Measurements from ENCODE around the gene AVP. TPM values are rescaled to one million over a fixed set of nuclear protein-coding genes. Genes with fewer than 3 reads are reported as not detected.

Gene AVP
- total and polyA plus RNA-seq, 2 donors from 2014 or later: 2.1 TPM; not detected in 1

DNA sequence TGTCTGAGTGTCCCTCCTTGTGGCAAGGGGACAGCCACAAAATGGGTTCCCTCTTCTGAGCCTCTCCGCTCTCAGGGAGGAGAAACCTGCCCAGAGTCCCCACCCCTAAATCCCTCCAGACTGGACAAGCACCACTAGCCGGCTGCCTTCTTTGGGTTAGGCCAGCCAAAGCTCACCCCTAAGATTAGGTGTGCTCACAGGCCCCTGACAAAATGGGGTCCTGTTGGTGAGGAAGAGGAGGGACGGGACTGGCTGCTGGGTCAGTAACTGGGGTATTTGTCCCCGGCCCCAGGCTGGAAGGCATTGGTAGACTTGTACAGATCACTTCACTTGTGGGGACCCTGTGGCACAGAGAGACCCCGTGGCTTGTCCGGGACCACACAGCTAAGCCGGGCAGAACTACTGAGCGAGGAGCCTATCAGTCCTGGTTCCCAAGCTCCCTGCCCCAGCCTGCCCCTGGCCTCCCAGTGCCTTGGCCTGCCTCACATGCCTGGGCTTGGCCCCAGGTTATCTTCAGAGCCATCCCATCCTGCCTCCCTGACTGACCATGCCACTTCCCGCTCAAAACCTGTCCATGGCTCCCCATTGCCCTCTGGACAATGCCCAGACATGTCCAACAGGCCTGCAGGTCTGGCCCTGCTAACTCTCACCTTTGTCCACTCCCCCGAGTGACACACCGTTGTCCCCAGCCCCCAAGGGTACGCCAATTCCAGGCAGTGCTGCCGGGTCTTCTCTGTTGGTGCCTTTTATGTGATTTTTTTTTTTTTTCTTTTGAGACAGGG lies 10.5 kb upstream of the AVP start:
- H3K27ac ChIP-seq (ENCODE audit: low read depth in 2 of 2, low read length in 2 of 2): no peak overlapping the region
- DNase-seq (peak in 1 of 5 donors; percentile 48), FAIRE-seq (no peak)
- no peaks in the 10 kb centered on the region for H3K9me3 ChIP-seq (ENCODE audit: control insufficient read depth in 2 of 3, insufficient read depth in 1 of 3, low read length in 3 of 3)
- TF ChIP-seq, protein P1, sequence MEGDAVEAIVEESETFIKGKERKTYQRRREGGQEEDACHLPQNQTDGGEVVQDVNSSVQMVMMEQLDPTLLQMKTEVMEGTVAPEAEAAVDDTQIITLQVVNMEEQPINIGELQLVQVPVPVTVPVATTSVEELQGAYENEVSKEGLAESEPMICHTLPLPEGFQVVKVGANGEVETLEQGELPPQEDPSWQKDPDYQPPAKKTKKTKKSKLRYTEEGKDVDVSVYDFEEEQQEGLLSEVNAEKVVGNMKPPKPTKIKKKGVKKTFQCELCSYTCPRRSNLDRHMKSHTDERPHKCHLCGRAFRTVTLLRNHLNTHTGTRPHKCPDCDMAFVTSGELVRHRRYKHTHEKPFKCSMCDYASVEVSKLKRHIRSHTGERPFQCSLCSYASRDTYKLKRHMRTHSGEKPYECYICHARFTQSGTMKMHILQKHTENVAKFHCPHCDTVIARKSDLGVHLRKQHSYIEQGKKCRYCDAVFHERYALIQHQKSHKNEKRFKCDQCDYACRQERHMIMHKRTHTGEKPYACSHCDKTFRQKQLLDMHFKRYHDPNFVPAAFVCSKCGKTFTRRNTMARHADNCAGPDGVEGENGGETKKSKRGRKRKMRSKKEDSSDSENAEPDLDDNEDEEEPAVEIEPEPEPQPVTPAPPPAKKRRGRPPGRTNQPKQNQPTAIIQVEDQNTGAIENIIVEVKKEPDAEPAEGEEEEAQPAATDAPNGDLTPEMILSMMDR (IDR thresholded peaks at IDR 0.05; ENCODE audit: borderline replicate concordance, extremely low read depth, insufficient read depth): no peak
- no peak overlapping the region for H3K4me3 ChIP-seq (ENCODE audit: low read length in 3 of 3)
- no peak overlapping the region for H3K9ac ChIP-seq (ENCODE audit: low read length in 3 of 3)
- H3K4me1 ChIP-seq (ENCODE audit: control insufficient read depth in 2 of 3, insufficient read depth in 2 of 3, low read depth in 1 of 3, low read length in 3 of 3): no peaks in the 10 kb centered on the region
- no peaks in the 10 kb centered on the region for H3K36me3 ChIP-seq (ENCODE audit: control insufficient read depth in 2 of 3, insufficient read depth in 3 of 3, low read length in 3 of 3)
- H3K27me3 ChIP-seq (ENCODE audit: control insufficient read depth, insufficient read depth, low read length): no peaks in the 10 kb centered on the region
- intact Hi-C loops (cut with DNase I): no loop called here

DNA sequence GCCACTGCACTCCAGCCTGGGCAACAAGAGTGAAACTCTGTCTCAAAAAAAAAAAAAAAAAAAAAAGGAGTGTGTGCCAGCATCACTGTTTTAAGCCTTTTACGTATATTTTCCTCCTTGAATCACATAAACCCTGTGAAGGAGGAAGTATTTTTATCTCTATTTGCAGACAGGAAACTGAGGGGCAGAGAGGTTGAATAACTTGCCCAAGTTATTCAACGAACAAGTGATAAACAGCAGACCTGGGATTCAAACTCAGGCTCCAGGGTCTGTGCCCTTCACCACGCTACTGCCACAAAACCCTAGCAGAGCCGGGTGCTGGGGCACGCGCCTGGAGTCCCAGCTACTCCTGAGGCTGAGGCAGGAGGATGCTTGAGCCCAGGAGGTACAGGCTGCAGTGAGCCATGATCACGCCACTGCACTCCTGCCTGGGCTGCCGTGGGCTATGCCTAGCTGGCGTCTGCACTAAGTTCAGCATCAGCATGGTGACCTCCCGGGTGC lies 9.4 kb upstream of the AVP start:
- Histone ChIP-seq H3K27me3 (ENCODE audit: control insufficient read depth, insufficient read depth, low read length) (no peaks in the 10 kb centered on the region), H3K4me1 (ENCODE audit: control insufficient read depth in 2 of 3, insufficient read depth in 2 of 3, low read depth in 1 of 3, low read length in 3 of 3) (no peaks in the 10 kb centered on the region), H3K27ac (ENCODE audit: low read depth in 2 of 2, low read length in 2 of 2) (no peak overlapping the region), H3K9me3 (ENCODE audit: control insufficient read depth in 2 of 3, insufficient read depth in 1 of 3, low read length in 3 of 3) (no peaks in the 10 kb centered on the region), H3K9ac (ENCODE audit: low read length in 3 of 3) (no peak overlapping the region), H3K36me3 (ENCODE audit: control insufficient read depth in 2 of 3, insufficient read depth in 3 of 3, low read length in 3 of 3) (no peaks in the 10 kb centered on the region), H3K4me3 (ENCODE audit: low read length in 3 of 3) (no peak overlapping the region)
- DNase-seq (peak in 1 of 5 donors; percentile 64), FAIRE-seq (no peak)
- intact Hi-C loops (cut with DNase I): no loop called here
- TF ChIP-seq, protein P1 (IDR thresholded peaks at IDR 0.05; ENCODE audit: borderline replicate concordance, extremely low read depth, insufficient read depth): no peak

DNA sequence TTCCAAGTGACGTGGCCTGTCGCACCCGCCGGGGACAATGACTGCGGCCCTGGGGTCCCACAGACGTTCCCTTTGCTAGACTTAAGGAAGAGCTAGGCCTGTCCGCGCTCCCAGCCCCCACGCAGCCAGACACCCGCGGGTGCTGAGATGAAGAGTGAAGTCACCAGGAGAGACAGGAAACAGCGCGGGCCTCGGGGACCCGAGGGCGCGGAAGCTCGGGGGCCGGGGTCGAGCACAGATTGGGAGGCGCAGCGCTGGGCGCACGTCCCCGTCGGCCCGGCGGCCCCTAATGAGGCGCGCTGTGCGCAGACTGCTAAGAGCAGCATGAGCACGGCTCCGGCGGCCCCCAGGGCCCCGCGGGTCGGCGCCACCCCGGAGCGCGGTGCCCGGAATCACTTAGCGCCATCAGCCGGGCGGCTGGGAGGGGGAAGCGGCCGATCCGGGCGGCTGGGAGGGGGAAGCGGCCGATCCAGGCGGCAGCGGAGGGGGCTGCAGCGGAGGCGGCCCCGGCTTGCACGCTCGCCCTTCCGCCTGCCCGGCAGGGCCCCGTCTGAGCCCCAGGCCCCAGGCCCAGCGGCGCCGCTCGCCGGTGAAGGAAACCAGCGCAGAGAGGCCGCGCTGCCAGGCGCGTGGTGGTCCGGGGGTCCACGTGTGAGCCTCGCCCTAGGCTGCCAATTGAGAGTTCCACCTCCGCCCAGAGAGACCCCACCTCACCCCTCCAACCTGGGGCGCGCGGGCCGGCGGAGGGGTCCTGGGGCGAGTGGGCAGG lies 8.3 kb upstream of the AVP start:
- peak overlapping the region in 1 of 3 donors; percentile 17 for H3K4me3 ChIP-seq (ENCODE audit: low read length in 3 of 3)
- no peak overlapping the region for H3K9ac ChIP-seq (ENCODE audit: low read length in 3 of 3)
- H3K4me1 ChIP-seq (ENCODE audit: control insufficient read depth in 2 of 3, insufficient read depth in 2 of 3, low read depth in 1 of 3, low read length in 3 of 3): no peaks in the 10 kb centered on the region
- H3K27me3 ChIP-seq (ENCODE audit: control insufficient read depth, insufficient read depth, low read length): no peaks in the 10 kb centered on the region
- H3K27ac ChIP-seq (ENCODE audit: low read depth in 2 of 2, low read length in 2 of 2): no peak overlapping the region
- intact Hi-C loops (cut with DNase I): no loop called here
- no peak for FAIRE-seq
- DNase-seq: peak in 4 of 5 donors; percentile 27 to 55 (median 37)
- H3K36me3 ChIP-seq (ENCODE audit: control insufficient read depth in 2 of 3, insufficient read depth in 3 of 3, low read length in 3 of 3): no peaks in the 10 kb centered on the region
- TF ChIP-seq, protein P1 (IDR thresholded peaks at IDR 0.05; ENCODE audit: borderline replicate concordance, extremely low read depth, insufficient read depth): no peak
- H3K9me3 ChIP-seq (ENCODE audit: control insufficient read depth in 2 of 3, insufficient read depth in 1 of 3, low read length in 3 of 3): no peaks in the 10 kb centered on the region

Data from kidney (tissue), 14 donors.